K562 (cell line): ENCODE measurements around the gene PRKCE. TPM values are rescaled to one million over a fixed set of nuclear protein-coding genes. Genes with fewer than 3 reads are reported as not detected.

Source experiments
- ATAC-seq: fragments of 200-7000 bp; cut with Tn5 transposase; 3 replicates; pipeline ENCODE4 v1.9.1; 2020; ENCODE audit warnings: moderate library complexity
- BruUV-seq: library from RNA; stranded (reverse); fragments of 400-500 nt; replicated peaks from 2 replicates; lab custom pipeline; 2021; lab: Mats Ljungman, UMichigan
- CTCF ChIA-PET: fragments of 300-600 bp; formaldehyde crosslinking; extraction: SDS; loops from one replicate; lab custom pipeline; 2021; ENCODE audit warnings: low intra/inter-chr PET ratio; lab: Yijun Ruan, JAX
- POLR2A ChIA-PET: fragments of 300-600, 350-650 bp; sonication (Branson Sonifier 250); formaldehyde crosslinking; extraction: SDS; loops from one replicate; lab custom pipeline; 2021; ENCODE audit warnings: antibody characterized with exemption, inconsistent platforms; lab: Yijun Ruan, JAX
- DNase-seq, 4 experiments: peaks; one replicate each; pipeline versions ENCODE4 v3.0.0 to v3.0.0-alpha.2; 2011 to 2018; ENCODE audit warnings: low spot score in 3 of 4, mixed read lengths in 3 of 4; ENCODE audit errors: extremely low read depth in 1 of 4
- FAIRE-seq: peaks from 2 replicates; lab custom pipeline; 2011; peaks lifted over from hg19 to GRCh38; lab: Jason Lieb, UNC
- H2AFZ ChIP-seq: 2 replicates; pipeline ENCODE4 v1.6.0; 2011; ENCODE audit warnings: low read depth, low read length, control low read depth, inconsistent platforms
- H3K27ac ChIP-seq: fragments of 200-600 bp; 3 replicates; pipeline ENCODE4 v1.8.0; 2011; ENCODE audit warnings: low read depth, mild to moderate bottlenecking, control low read depth, inconsistent platforms, low read length, moderate library complexity, mixed read lengths; ENCODE audit errors: extremely low read depth
- H3K27me3 ChIP-seq, 2 experiments: fragments of 300-600 bp in 1 of 2; 2 replicates in 1 of 2; 3 replicates in 1 of 2; pipeline versions ENCODE4 v1.6.0 to v1.8.0; 2011; ENCODE audit warnings: inconsistent platforms in 2 of 2, low read length in 2 of 2, mild to moderate bottlenecking in 1 of 2, mixed read lengths in 1 of 2, moderate library complexity in 1 of 2; ENCODE audit not compliant: control insufficient read depth in 2 of 2, insufficient read depth in 2 of 2
- H3K36me3 ChIP-seq: fragments of 300-600 bp; 3 replicates; pipeline ENCODE4 v1.8.0; 2011; ENCODE audit warnings: mild to moderate bottlenecking, low read length, inconsistent platforms; ENCODE audit not compliant: control insufficient read depth, insufficient read depth
- H3K4me1 ChIP-seq, 2 experiments: fragments of 200-600 bp in 1 of 2; replicated peaks in 1 of 2; 2 replicates in 1 of 2; 3 replicates in 1 of 2; pipeline versions ENCODE4 v1.5.1 to v1.8.0; 2011; ENCODE audit warnings: inconsistent platforms in 2 of 2, low read length in 2 of 2, mild to moderate bottlenecking in 1 of 2, mixed read lengths in 1 of 2, moderate library complexity in 1 of 2; ENCODE audit not compliant: control insufficient read depth in 2 of 2, insufficient read depth in 2 of 2
- H3K4me2 ChIP-seq: 2 replicates; pipeline ENCODE4 v1.6.1; 2011; ENCODE audit warnings: low read length, control low read depth, inconsistent platforms, mixed read lengths; ENCODE audit not compliant: insufficient read depth
- H3K4me3 ChIP-seq: fragments of 200-600 bp; sonication (generic), shearing (Covaris generic); 2 replicates; pipeline ENCODE4 v1.5.1; 2016; ENCODE audit warnings: control low read depth, inconsistent platforms
- H3K79me2 ChIP-seq: fragments of 200-600 bp; 3 replicates; pipeline ENCODE4 v1.8.0; 2011; ENCODE audit warnings: low read length, inconsistent platforms; ENCODE audit not compliant: control insufficient read depth, insufficient read depth
- H3K9ac ChIP-seq, 2 experiments: 2 replicates each; pipeline versions ENCODE4 v1.6.0 to v1.6.1; 2011; ENCODE audit warnings: low read depth in 2 of 2, low read length in 2 of 2, control low read depth in 1 of 2, inconsistent platforms in 1 of 2, mild to moderate bottlenecking in 1 of 2, mixed read lengths in 1 of 2; ENCODE audit not compliant: insufficient read depth in 1 of 2
- H3K9me1 ChIP-seq: one replicate; pipeline ENCODE4 v1.6.0; 2011; ENCODE audit warnings: inconsistent platforms, mild to moderate bottlenecking, low read length, moderate library complexity; ENCODE audit not compliant: control insufficient read depth, insufficient read depth
- H3K9me3 ChIP-seq: replicated peaks from 2 replicates; pipeline ENCODE4 v1.5.1; 2011; ENCODE audit warnings: low read depth, low read length, inconsistent platforms; ENCODE audit not compliant: control insufficient read depth, insufficient read depth
- H4K20me1 ChIP-seq: replicated peaks from 2 replicates; pipeline ENCODE4 v1.6.1; 2011; ENCODE audit warnings: low read length, inconsistent platforms, mixed read lengths; ENCODE audit not compliant: control insufficient read depth, insufficient read depth
- HDAC3 ChIP-seq: fragments of 450-650 bp; IDR thresholded peaks from 2 replicates; pipeline ENCODE4 v1.6.1; 2018; ENCODE audit warnings: borderline replicate concordance, mild to moderate bottlenecking, moderate library complexity; ENCODE audit not compliant: partially characterized antibody
- MTF1 ChIP-seq: fragments of 250-450 bp; sonication (Bioruptor Pico); IDR thresholded peaks from 2 replicates; pipeline ENCODE4 v1.9.0; 2021; ENCODE audit warnings: moderate library complexity, mild to moderate bottlenecking, inconsistent platforms, borderline replicate concordance
- MYNN ChIP-seq, 2 experiments: sonication (generic); formaldehyde crosslinking in 1 of 2; IDR thresholded peaks; 2 replicates each; pipeline versions ENCODE4 v1.5.0 to v1.6.1; 2016 to 2020; ENCODE audit warnings: antibody characterized with exemption in 1 of 2, missing genetic modification reagents in 1 of 2
- POLR2AphosphoS2 ChIP-seq: IDR thresholded peaks from 2 replicates; pipeline ENCODE4 v1.6.1; 2012; ENCODE audit warnings: low read length, improper control_type of control experiment
- ZFX ChIP-seq: sonication (generic); formaldehyde crosslinking; IDR thresholded peaks from 2 replicates; pipeline ENCODE4 v1.8.0; 2022; ENCODE audit warnings: mild to moderate bottlenecking, missing genetic modification reagents, moderate library complexity
- ZNF263 ChIP-seq: sonication (generic); formaldehyde crosslinking; IDR thresholded peaks from 2 replicates; pipeline ENCODE4 v1.8.0; 2022; ENCODE audit warnings: mild to moderate bottlenecking, missing genetic modification reagents, borderline replicate concordance
- ZNF444 ChIP-seq: fragments of 250-450 bp; sonication (Bioruptor Pico); IDR thresholded peaks from 2 replicates; pipeline ENCODE4 v1.4.0; 2020; ENCODE audit warnings: mild to moderate bottlenecking, moderate library complexity
- ZNF695 ChIP-seq: fragments of 450-650 bp; formaldehyde crosslinking; IDR thresholded peaks from 2 replicates; pipeline ENCODE4 v1.4.0; 2020; ENCODE audit warnings: mild to moderate bottlenecking, moderate library complexity
- WGBS: fragments of 100-300 bp; shearing (Covaris generic); methylation state at CpG from one replicate; pipeline ENCODE4 v1.1.6; 2016; ENCODE audit warnings: low coverage, mixed read lengths; ENCODE audit not compliant: insufficient coverage; ENCODE audit errors: missing lambda C conversion rate; 5-methylcytosine and 5-hydroxymethylcytosine counted together
- in situ Hi-C: fragments of 300-500 bp; cut with MboI; formaldehyde crosslinking; loops from 4 replicates; pipeline ENCODE4 v1.15.0; 2018; ENCODE audit warnings: inconsistent platforms, mixed read lengths
- intact Hi-C: fragments of 100-400 bp; cut with micrococcal nuclease; formaldehyde crosslinking; loops from 2 replicates; pipeline ENCODE4 v1.14.2; 2022
- polyA plus RNA-seq, 8 experiments: library from polyadenylated mRNA; depleted of rRNA in 4 of 8; stranded (reverse) in 5 of 8; unstranded in 3 of 8; fragments of >200 nt; fragmentation: Nextera tagmentation in 2 of 8; fragmentation: Illumina TruSeq in 1 of 8; extraction: Ambion mirVana in 2 of 8; extraction: Trizol in 1 of 8; gene quantifications; 2 replicates each; pipeline versions ENCODE4 v1.2.1 to v1.2.3, GENCODE V29; 2011 to 2014; ENCODE audit warnings: inconsistent platforms in 1 of 8, missing spikeins in 1 of 8
- total RNA-seq, 7 experiments: library from RNA; depleted of rRNA in 6 of 7; stranded (reverse); fragments of >200 nt in 6 of 7; fragmentation: Illumina TruSeq in 2 of 7; extraction: Trizol in 2 of 7; gene quantifications; 2 replicates each; pipeline versions ENCODE4 v1.2.1 to v1.2.3, GENCODE V29; 2011 to 2021; ENCODE audit warnings: low replicate concordance in 1 of 7
- TF ChIP-seq, protein P1 (sequence below): IDR thresholded peaks from 2 replicates; pipeline ENCODE4 v1.6.1; 2014; ENCODE audit warnings: antibody characterized with exemption

The PRKCE gene
- total and polyA plus RNA-seq, 9 of the 15 experiments (the other 6 are each of a cell fraction or from before 2014, with no cell fraction given) = 0.06 to 1.0 (median 0.22) TPM; not detected in 1

DNA sequence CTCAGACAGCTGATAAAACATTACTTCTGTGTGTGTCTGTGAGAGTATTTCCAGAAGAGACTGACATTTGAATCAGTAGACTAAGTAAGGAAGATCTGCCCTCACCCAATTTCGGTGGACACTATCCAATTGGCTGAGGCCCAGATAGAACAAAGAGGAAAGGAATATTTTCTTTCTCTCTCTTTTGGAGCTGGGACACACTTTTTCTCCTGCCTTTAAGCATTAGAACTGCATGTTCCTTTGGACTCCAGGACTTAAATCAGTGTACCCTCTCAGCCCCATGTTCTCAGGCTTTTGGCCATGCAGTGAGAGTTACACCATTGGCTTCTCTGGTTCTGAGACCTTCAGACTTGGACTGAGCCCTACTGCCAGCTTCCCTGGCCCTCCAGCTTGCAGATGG lies 37.1 kb upstream of the PRKCE start:
- CTCF ChIA-PET = no interaction called here
- FAIRE-seq = no peak
- H3K27me3 ChIP-seq = no peaks in the 10 kb centered on the region
- intact Hi-C loops (no loop called here), in situ Hi-C loops (no loop called here)
- H4K20me1 ChIP-seq = no peaks in the 10 kb centered on the region
- H3K9me3 ChIP-seq = no peaks in the 10 kb centered on the region
- no peak for TF ChIP-seq ZNF263 (CRISPR knock-in tag)
- no peak for TF ChIP-seq HDAC3
- no peak for TF ChIP-seq POLR2AphosphoS2
- TF ChIP-seq ZNF444 = no peak
- TF ChIP-seq MTF1 (CRISPR knock-in tag) = no peak
- TF ChIP-seq, protein P1, sequence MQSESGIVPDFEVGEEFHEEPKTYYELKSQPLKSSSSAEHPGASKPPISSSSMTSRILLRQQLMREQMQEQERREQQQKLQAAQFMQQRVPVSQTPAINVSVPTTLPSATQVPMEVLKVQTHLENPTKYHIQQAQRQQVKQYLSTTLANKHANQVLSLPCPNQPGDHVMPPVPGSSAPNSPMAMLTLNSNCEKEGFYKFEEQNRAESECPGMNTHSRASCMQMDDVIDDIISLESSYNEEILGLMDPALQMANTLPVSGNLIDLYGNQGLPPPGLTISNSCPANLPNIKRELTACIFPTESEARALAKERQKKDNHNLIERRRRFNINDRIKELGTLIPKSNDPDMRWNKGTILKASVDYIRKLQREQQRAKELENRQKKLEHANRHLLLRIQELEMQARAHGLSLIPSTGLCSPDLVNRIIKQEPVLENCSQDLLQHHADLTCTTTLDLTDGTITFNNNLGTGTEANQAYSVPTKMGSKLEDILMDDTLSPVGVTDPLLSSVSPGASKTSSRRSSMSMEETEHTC = no peak
- no peak for TF ChIP-seq MYNN (IDR thresholded peaks at IDR 0.05)
- TF ChIP-seq MYNN (CRISPR knock-in tag; IDR thresholded peaks at IDR 0.05) = no peak
- no peak for TF ChIP-seq ZNF695
- no peak for TF ChIP-seq ZFX (CRISPR knock-in tag)
- no peaks in the 10 kb centered on the region for H3K36me3 ChIP-seq
- no peak overlapping the region for H3K27ac ChIP-seq
- no peak overlapping the region for H3K9ac ChIP-seq
- H3K4me2 ChIP-seq = no peak overlapping the region
- H3K4me1 ChIP-seq = peaks cover 3 to 17% of the 10 kb centered on the region in 2 experiments; a peak in 3 of 5 replicates
- POLR2A ChIA-PET = interaction anchor here (0.6 kb wide), 1 partner anchor 14 kb away, joined by 3 read pairs; no protein-coding TSS in a partner anchor
- H3K4me3 ChIP-seq = no peak overlapping the region
- DNase-seq = no peak
- peaks cover 13% of the 10 kb centered on the region for H3K79me2 ChIP-seq
- 8% methylated on average over 1 of the region's 1 CpG for WGBS
- no peaks in the 10 kb centered on the region for H3K9me1 ChIP-seq
- BruUV-seq = no TSS peak
- no peak overlapping the region for H2AFZ ChIP-seq
- no peak for ATAC-seq
